IMR-90 (cell line): ENCODE results near the gene MEDAG. TPM values are rescaled to one million over a fixed set of nuclear protein-coding genes. Genes with fewer than 3 reads are reported as not detected.

ENCODE experiments used
- ATAC-seq: fragments of 200-7000 bp; cut with Tn5 transposase; 2 replicates; pipeline ENCODE4 v1.9.1; 2020; ENCODE audit warnings: low read depth, mild to moderate bottlenecking, moderate library complexity
- BruUV-seq: library from RNA; stranded (reverse); fragments of 400-500 nt; replicated peaks from 2 replicates; lab custom pipeline; 2021; lab: Mats Ljungman, UMichigan
- CTCF ChIA-PET: fragments of 300-600 bp; formaldehyde crosslinking; extraction: SDS; loops from one replicate; lab custom pipeline; 2021; ENCODE audit warnings: antibody characterized with exemption; lab: Yijun Ruan, JAX
- POLR2A ChIA-PET: fragments of 300-600 bp; sonication (Branson Sonifier 250); formaldehyde crosslinking; loops from one replicate; lab custom pipeline; 2022; ENCODE audit warnings: antibody characterized with exemption; ENCODE audit not compliant: unreplicated experiment; lab: Charles Lee
- DNase-seq: peaks from one replicate; pipeline ENCODE4 v3.0.0; 2013
- H2AFZ ChIP-seq: replicated peaks from 2 replicates; pipeline ENCODE3; 2013; ENCODE audit warnings: low read length, mild to moderate bottlenecking; ENCODE audit not compliant: poor library complexity
- H2AK5ac ChIP-seq: 2 replicates; pipeline ENCODE4 v1.6.1; 2013; ENCODE audit warnings: low read depth, low read length, inconsistent platforms
- H2AK9ac ChIP-seq: replicated peaks from 2 replicates; pipeline ENCODE3; 2013; ENCODE audit warnings: mild to moderate bottlenecking, low read depth, low read length, moderate library complexity; ENCODE audit not compliant: poor library complexity
- H2BK120ac ChIP-seq: 2 replicates; pipeline ENCODE4 v1.6.1; 2013; ENCODE audit warnings: low read depth, low read length, inconsistent platforms
- H2BK15ac ChIP-seq: 3 replicates; pipeline ENCODE4 v1.6.1; 2013; ENCODE audit warnings: low read depth, low read length, inconsistent platforms
- H2BK20ac ChIP-seq: 2 replicates; pipeline ENCODE4 v1.6.1; 2013; ENCODE audit warnings: low read depth, mild to moderate bottlenecking, inconsistent platforms, low read length, moderate library complexity
- H2BK5ac ChIP-seq: 2 replicates; pipeline ENCODE4 v1.6.1; 2013; ENCODE audit warnings: mild to moderate bottlenecking, low read depth, low read length, inconsistent platforms; ENCODE audit not compliant: poor library complexity, severe bottlenecking
- H3K14ac ChIP-seq: replicated peaks from 2 replicates; pipeline ENCODE4 v1.6.1; 2013; ENCODE audit warnings: low read depth, low read length, inconsistent platforms
- H3K18ac ChIP-seq: 2 replicates; pipeline ENCODE4 v1.6.1; 2013; ENCODE audit warnings: low read depth, low read length, control low read depth
- H3K23ac ChIP-seq: 2 replicates; pipeline ENCODE4 v1.6.1; 2013; ENCODE audit warnings: low read depth, low read length, inconsistent platforms
- H3K27ac ChIP-seq: 2 replicates; pipeline ENCODE4 v1.5.1; 2013; ENCODE audit warnings: mild to moderate bottlenecking, control low read depth, low read length; ENCODE audit not compliant: insufficient read depth
- H3K27me3 ChIP-seq: 2 replicates; pipeline ENCODE4 v1.6.1; 2013; ENCODE audit warnings: low read length; ENCODE audit not compliant: control insufficient read depth, insufficient read depth
- H3K36me3 ChIP-seq: 2 replicates; pipeline ENCODE4 v1.6.1; 2013; ENCODE audit warnings: low read length, mixed read lengths; ENCODE audit not compliant: control insufficient read depth, insufficient read depth
- H3K4ac ChIP-seq: 2 replicates; pipeline ENCODE4 v1.6.1; 2013; ENCODE audit warnings: low read depth, low read length, inconsistent platforms
- H3K4me1 ChIP-seq: 2 replicates; pipeline ENCODE4 v1.6.1; 2013; ENCODE audit warnings: low read length, mixed read lengths; ENCODE audit not compliant: control insufficient read depth, insufficient read depth
- H3K4me2 ChIP-seq: 2 replicates; pipeline ENCODE4 v1.6.1; 2013; ENCODE audit warnings: low read depth, mild to moderate bottlenecking, control low read depth, low read length, moderate library complexity
- H3K4me3 ChIP-seq: 2 replicates; pipeline ENCODE4 v1.5.1; 2013; ENCODE audit warnings: low read depth, mild to moderate bottlenecking, control low read depth, low read length, moderate library complexity; ENCODE audit not compliant: insufficient read depth
- H3K56ac ChIP-seq: 2 replicates; pipeline ENCODE4 v1.6.1; 2013; ENCODE audit warnings: low read length, inconsistent platforms; ENCODE audit not compliant: insufficient read depth; ENCODE audit errors: extremely low read depth
- H3K79me1 ChIP-seq, 2 experiments: 2 replicates each; pipeline ENCODE4 v1.6.1; 2013; ENCODE audit warnings: low read length in 2 of 2, inconsistent platforms in 1 of 2, low read depth in 1 of 2
- H3K9ac ChIP-seq: 2 replicates; pipeline ENCODE4 v1.6.1; 2013; ENCODE audit warnings: low read depth, low read length, control low read depth
- H3K9me1 ChIP-seq: 2 replicates; pipeline ENCODE4 v1.6.1; 2013; ENCODE audit warnings: low read length, inconsistent platforms; ENCODE audit not compliant: insufficient read depth
- H3K9me3 ChIP-seq: 2 replicates; pipeline ENCODE4 v1.6.1; 2013; ENCODE audit warnings: low read length; ENCODE audit not compliant: control insufficient read depth, insufficient read depth
- H4K20me1 ChIP-seq: 2 replicates; pipeline ENCODE4 v1.6.1; 2013; ENCODE audit warnings: low read length, inconsistent platforms; ENCODE audit not compliant: insufficient read depth
- H4K5ac ChIP-seq: 2 replicates; pipeline ENCODE4 v1.6.1; 2013; ENCODE audit warnings: mild to moderate bottlenecking, low read depth, low read length, control low read depth
- H4K8ac ChIP-seq, 2 experiments: 2 replicates each; pipeline ENCODE4 v1.6.1; 2013; ENCODE audit warnings: low read depth in 2 of 2, low read length in 2 of 2, control low read depth in 1 of 2, inconsistent platforms in 1 of 2
- H4K91ac ChIP-seq: 2 replicates; pipeline ENCODE4 v1.6.1; 2013; ENCODE audit warnings: low read depth, low read length, inconsistent platforms; ENCODE audit not compliant: insufficient read depth
- BHLHE40 ChIP-seq: fragments of 150-350 bp; IDR thresholded peaks from 2 replicates; pipeline ENCODE4 v1.6.1; 2016; ENCODE audit warnings: mild to moderate bottlenecking, low read depth, low read length
- CEBPB ChIP-seq: IDR thresholded peaks from 2 replicates; pipeline ENCODE4 v1.6.1; 2012; ENCODE audit warnings: low read depth, low read length, improper control_type of control experiment
- CHD1 ChIP-seq: IDR thresholded peaks from 2 replicates; pipeline ENCODE4 v1.6.1; 2012; ENCODE audit warnings: low read depth, low read length, improper control_type of control experiment
- CTCF ChIP-seq: conservative IDR thresholded peaks from 2 replicates; pipeline ENCODE4 v1.5.1; 2012; ENCODE audit warnings: mild to moderate bottlenecking, low read depth, low read length, improper control_type of control experiment
- ELK1 ChIP-seq: fragments of 150-350 bp; IDR thresholded peaks from 2 replicates; pipeline ENCODE4 v1.6.1; 2016; ENCODE audit warnings: low read depth, mild to moderate bottlenecking, low read length, moderate library complexity, borderline replicate concordance
- FOS ChIP-seq: fragments of 150-350 bp; IDR thresholded peaks from 2 replicates; pipeline ENCODE4 v1.6.1; 2016; ENCODE audit warnings: low read depth, low read length
- MAFK ChIP-seq: IDR thresholded peaks from 2 replicates; pipeline ENCODE4 v1.6.1; 2012; ENCODE audit warnings: low read depth, low read length, improper control_type of control experiment
- MAZ ChIP-seq: IDR thresholded peaks from 2 replicates; pipeline ENCODE4 v1.6.1; 2012; ENCODE audit warnings: low read depth, mild to moderate bottlenecking, low read length, improper control_type of control experiment, moderate library complexity, borderline replicate concordance
- MXI1 ChIP-seq: IDR thresholded peaks from 2 replicates; pipeline ENCODE4 v1.6.1; 2012; ENCODE audit warnings: low read depth, mild to moderate bottlenecking, low read length, moderate library complexity, borderline replicate concordance
- NFE2L2 ChIP-seq: fragments of 150-350 bp; IDR thresholded peaks from 2 replicates; pipeline ENCODE4 v1.6.1; 2016; ENCODE audit warnings: low read depth, mild to moderate bottlenecking, low read length
- POLR2A ChIP-seq: IDR thresholded peaks from 2 replicates; pipeline ENCODE4 v1.6.1; 2012; ENCODE audit warnings: mild to moderate bottlenecking, low read depth, low read length
- RAD21 ChIP-seq: IDR thresholded peaks from 2 replicates; pipeline ENCODE4 v1.6.1; 2012; ENCODE audit warnings: low read length, improper control_type of control experiment
- RCOR1 ChIP-seq: IDR thresholded peaks from 2 replicates; pipeline ENCODE4 v1.6.1; 2012; ENCODE audit warnings: mild to moderate bottlenecking, low read length, improper control_type of control experiment; ENCODE audit not compliant: insufficient replicate concordance
- RFX5 ChIP-seq: IDR thresholded peaks from 2 replicates; pipeline ENCODE4 v1.8.0; 2012; ENCODE audit warnings: low read depth, mild to moderate bottlenecking, low read length, moderate library complexity
- SMC3 ChIP-seq: fragments of 150-350 bp; IDR thresholded peaks from 2 replicates; pipeline ENCODE4 v1.6.1; 2016; ENCODE audit warnings: low read depth, mild to moderate bottlenecking, antibody characterized with exemption, low read length, moderate library complexity
- USF2 ChIP-seq: fragments of 150-350 bp; IDR thresholded peaks from 2 replicates; pipeline ENCODE4 v1.6.1; 2017; ENCODE audit warnings: mild to moderate bottlenecking, antibody characterized with exemption, low read length, low read depth
- WGBS, 2 experiments: methylation state at CpG; one replicate each; pipeline versions ENCODE4 v1.1.5 to v1.1.7; 2013; ENCODE audit warnings: missing lambda C conversion rate in 2 of 2; ENCODE audit not compliant: insufficient read length in 1 of 2; ENCODE audit errors: extremely low coverage in 2 of 2; 5-methylcytosine and 5-hydroxymethylcytosine counted together
- dilution Hi-C: fragments of 300-500 bp; cut with HindIII; formaldehyde crosslinking; loops from one replicate; pipeline ENCODE4 v1.14.3; 2018; ENCODE audit warnings: low sequenced_read_pairs; ENCODE audit not compliant: unreplicated experiment
- in situ Hi-C: fragments of 300-500 bp; cut with MboI; formaldehyde crosslinking; loops from 3 replicates; pipeline ENCODE4 v1.14.3; 2019; ENCODE audit warnings: low sequenced_read_pairs, inconsistent platforms, mixed read lengths
- intact Hi-C: fragments of 100-400 bp; cut with micrococcal nuclease; formaldehyde crosslinking; loops from 2 replicates; pipeline ENCODE4 v1.10.0; 2022
- polyA plus RNA-seq, 3 experiments: library from polyadenylated mRNA; depleted of rRNA; stranded (reverse); fragments of >200 nt; gene quantifications; 2 replicates each; pipeline ENCODE4 v1.2.3, GENCODE V29; 2012; ENCODE audit warnings: low replicate concordance in 1 of 3
- total RNA-seq: library from RNA; depleted of rRNA; stranded (reverse); fragments of >200 nt; gene quantifications from 2 replicates; pipeline ENCODE4 v1.2.3, GENCODE V29; 2012

Gene MEDAG
- total and polyA plus RNA-seq, 2 of the 4 experiments (the other 2 are of a cell fraction) = 0.32 to 0.36 TPM

- no CpG with 5 or more reads among the region's 6 CpGs for WGBS, 2 experiments
- Histone ChIP-seq H2BK15ac (no peak overlapping the region), H3K27ac (no peak overlapping the region), H3K4me3 (no peak overlapping the region), H4K5ac (no peak overlapping the region), H2AK5ac (no peak overlapping the region), H4K91ac (no peak overlapping the region), H2AFZ (no peak overlapping the region), H3K23ac (no peak overlapping the region), H2BK20ac (no peak overlapping the region), H2BK120ac (no peak overlapping the region), H4K8ac (no peak overlapping the region), H2BK5ac (no peak overlapping the region), H3K14ac (no peak overlapping the region), H3K4me2 (no peak overlapping the region), H3K36me3 (no peaks in the 10 kb centered on the region), H3K79me1 (no peaks in the 10 kb centered on the region), H3K9me3 (no peaks in the 10 kb centered on the region), H3K56ac (no peak overlapping the region), H2AK9ac (no peak overlapping the region), H4K20me1 (no peaks in the 10 kb centered on the region), H3K4me1 (no peaks in the 10 kb centered on the region), H3K18ac (no peak overlapping the region), H3K27me3 (peaks cover 3% of the 10 kb centered on the region; the same call in 1 of the 2 replicates), H3K4ac (no peak overlapping the region), H3K9ac (no peak overlapping the region), H3K9me1 (no peaks in the 10 kb centered on the region)
- intact Hi-C loops = loop anchor here (5.0 kb wide), 1 partner anchor 43 kb away; no protein-coding TSS in a partner anchor
- in situ Hi-C loops = no loop called here
- dilution Hi-C loops = no loop called here
- ATAC-seq = no peak
- no TSS peak for BruUV-seq
- TF ChIP-seq MXI1 (no peak), ELK1 (no peak), NFE2L2 (no peak), CTCF (no peak), CEBPB (no peak), RAD21 (no peak), CHD1 (no peak), MAFK (no peak), FOS (no peak), MAZ (no peak), POLR2A (no peak), BHLHE40 (no peak), USF2 (no peak), RCOR1 (no peak), SMC3 (no peak), RFX5 (no peak)
- POLR2A ChIA-PET = no interaction called here
- CTCF ChIA-PET = no interaction called here
- no peak for DNase-seq
Measured at GRCh38 chr13:30918662-30919405, 12.8 kb downstream of the MEDAG start.
